Measurements from ENCODE around the gene PLCH2.

The PLCH2 gene

GRCh38 chr1:2462819-2463218, 13.3 kb upstream of the PLCH2 start:
- DNase-seq (no peak), ATAC-seq (no peak)

GRCh38 chr1:2463396-2463795, 12.7 kb upstream of the PLCH2 start:
- DNase-seq, result no peak
- ATAC-seq, result no peak

GRCh38 chr1:2465371-2466269, 10.5 kb upstream of the PLCH2 start:
- no peak for ATAC-seq

GRCh38 chr1:2466270-2466665, 9.8 kb upstream of the PLCH2 start:
- ATAC-seq, result no peak

More at GRCh38 chr1:2465371-2466269, 10.5 kb upstream of the PLCH2 start:
- no peak for DNase-seq

GRCh38 chr1:2466958-2467554, 9.0 kb upstream of the PLCH2 start:
- DNase-seq, result peak; percentile 52
- ATAC-seq, result no peak

More at GRCh38 chr1:2466270-2466665, 9.8 kb upstream of the PLCH2 start:
- no peak for DNase-seq

GRCh38 chr1:2468041-2468472, 8.0 kb upstream of the PLCH2 start:
- ATAC-seq (no peak), DNase-seq (peak; percentile 49)

- DNase-seq, result no peak
- no peak for ATAC-seq
Measured at GRCh38 chr1:2468540-2468939, 7.5 kb upstream of the PLCH2 start.

- no peak for DNase-seq
- ATAC-seq, result no peak
Measured at GRCh38 chr1:2469103-2469940, 6.8 kb upstream of the PLCH2 start.

- no peak for DNase-seq
- ATAC-seq, result no peak
Measured at GRCh38 chr1:2470290-2471158, 5.6 kb upstream of the PLCH2 start.

- no peak for DNase-seq
- no peak for ATAC-seq
Measured at GRCh38 chr1:2471159-2471471, 5.0 kb upstream of the PLCH2 start.

- no peak for DNase-seq
- ATAC-seq, result no peak
Measured at GRCh38 chr1:2471587-2472001, 4.5 kb upstream of the PLCH2 start.

- DNase-seq (no peak), ATAC-seq (no peak)
Measured at GRCh38 chr1:2472109-2472508, 4.0 kb upstream of the PLCH2 start.

GRCh38 chr1:2472561-2473177, 3.4 kb upstream of the PLCH2 start:
- ATAC-seq, result no peak
- no peak for DNase-seq

- ATAC-seq (no peak), DNase-seq (no peak)
Measured at GRCh38 chr1:2473198-2473597, 2.9 kb upstream of the PLCH2 start.

GRCh38 chr1:2474104-2474844, 1.8 kb upstream of the PLCH2 start:
- no peak for DNase-seq
- no peak for ATAC-seq

- no peak for DNase-seq
- ATAC-seq, result no peak
Measured at GRCh38 chr1:2474933-2475371, 1.1 kb upstream of the PLCH2 start.

- ATAC-seq (no peak), DNase-seq (no peak)
Measured at GRCh38 chr1:2475571-2475970, 518 bp upstream of the PLCH2 start.

- no peak for DNase-seq
- ATAC-seq, result no peak
Measured at GRCh38 chr1:2477309-2477708, 1.2 kb downstream of the PLCH2 start.

GRCh38 chr1:2477791-2478499, 1.9 kb downstream of the PLCH2 start:
- DNase-seq (no peak), ATAC-seq (no peak)

- ATAC-seq (no peak), DNase-seq (no peak)
Measured at GRCh38 chr1:2479186-2479585, 3.1 kb downstream of the PLCH2 start.

Measured in stimulated activated naive CD8-positive, alpha-beta T cell treated with anti-CD3 and anti-CD28 coated beads, Interleukin-15, Interleukin-2, amounts not matched to agents 100 U/mL and 50 U/mL, for 24 hours (primary cell).